DOHH2 (cell line): ENCODE results near the gene GALNTL6.

Source experiments
- H3F3A ChIP-seq: fragments of 200-600 bp; sonication (generic), shearing (Covaris generic); 2 replicates; pipeline ENCODE4 v1.6.0; 2016; ENCODE audit warnings: antibody characterized with exemption, mild to moderate bottlenecking; ENCODE audit not compliant: control insufficient read depth, insufficient read depth
- H3K27ac ChIP-seq: fragments of 200-600 bp; sonication (generic); 2 replicates; pipeline ENCODE4 v1.5.1; 2014; ENCODE audit warnings: low read depth, mild to moderate bottlenecking, low read length, moderate library complexity
- H3K27me3 ChIP-seq: fragments of 200-600 bp; sonication (generic); 2 replicates; pipeline ENCODE4 v1.6.1; 2014; ENCODE audit warnings: mild to moderate bottlenecking, low read length, mixed read lengths; ENCODE audit not compliant: control insufficient read depth
- H3K36me3 ChIP-seq: fragments of 200-600 bp; sonication (generic); 2 replicates; pipeline ENCODE4 v1.6.1; 2014; ENCODE audit warnings: mild to moderate bottlenecking, low read length, moderate library complexity, mixed read lengths; ENCODE audit not compliant: control insufficient read depth
- H3K4me1 ChIP-seq: fragments of 200-600 bp; sonication (generic); 2 replicates; pipeline ENCODE4 v1.6.1; 2014; ENCODE audit warnings: mild to moderate bottlenecking, low read length, mixed read lengths; ENCODE audit not compliant: control insufficient read depth
- H3K4me2 ChIP-seq: fragments of 200-600 bp; sonication (generic); 2 replicates; pipeline ENCODE4 v1.6.0; 2014; ENCODE audit warnings: mild to moderate bottlenecking, low read length, moderate library complexity
- H3K4me3 ChIP-seq: fragments of 200-600 bp; sonication (generic); 2 replicates; pipeline ENCODE4 v1.5.1; 2014; ENCODE audit warnings: mild to moderate bottlenecking, low read length, mixed read lengths
- H3K79me2 ChIP-seq: fragments of 200-600 bp; sonication (generic); 2 replicates; pipeline ENCODE4 v1.6.1; 2014; ENCODE audit warnings: mild to moderate bottlenecking, low read length, mixed read lengths; ENCODE audit not compliant: control insufficient read depth
- H3K9me2 ChIP-seq: fragments of 200-600 bp; sonication (generic); replicated peaks from 2 replicates; pipeline ENCODE4 v1.6.1; 2014; ENCODE audit warnings: mild to moderate bottlenecking, low read length, mixed read lengths; ENCODE audit not compliant: control insufficient read depth
- H3K9me3 ChIP-seq: fragments of 200-600 bp; sonication (generic); 2 replicates; pipeline ENCODE4 v1.6.1; 2014; ENCODE audit warnings: antibody characterized with exemption, low read length, mixed read lengths; ENCODE audit not compliant: control insufficient read depth, insufficient read depth
- H4K20me1 ChIP-seq: fragments of 200-600 bp; sonication (generic); 2 replicates; pipeline ENCODE4 v1.6.0; 2014; ENCODE audit warnings: low read depth, mild to moderate bottlenecking, antibody characterized with exemption, low read length, moderate library complexity; ENCODE audit not compliant: control insufficient read depth, insufficient read depth
- CTCF ChIP-seq: fragments of 200-600 bp; sonication (generic); IDR thresholded peaks from one replicate; pipeline ENCODE4 v1.5.1; 2014; ENCODE audit warnings: antibody characterized with exemption, mild to moderate bottlenecking, low read depth, low read length; ENCODE audit not compliant: poor library complexity, severe bottlenecking
- EZH2phosphoT487 ChIP-seq: fragments of 200-600 bp; sonication (generic); IDR thresholded peaks from 2 replicates; pipeline ENCODE4 v1.6.1; 2017; ENCODE audit warnings: borderline replicate concordance, mild to moderate bottlenecking, antibody characterized with exemption, low read length, moderate library complexity, mixed read lengths

GALNTL6 gene

GRCh38 chr4:172650758-172651530, 837.7 kb downstream of the GALNTL6 start:
- no peaks in the 10 kb centered on the region for H3K9me2 ChIP-seq
- H4K20me1 ChIP-seq: no peaks in the 10 kb centered on the region
- no peak overlapping the region for H3K4me3 ChIP-seq
- H3K9me3 ChIP-seq: no peaks in the 10 kb centered on the region
- H3K4me1 ChIP-seq: no peaks in the 10 kb centered on the region
- no peaks in the 10 kb centered on the region for H3F3A ChIP-seq
- no peaks in the 10 kb centered on the region for H3K27me3 ChIP-seq
- no peak overlapping the region for H3K4me2 ChIP-seq
- no peaks in the 10 kb centered on the region for H3K36me3 ChIP-seq
- no peaks in the 10 kb centered on the region for H3K79me2 ChIP-seq
- no peak overlapping the region for H3K27ac ChIP-seq
- TF ChIP-seq CTCF (no peak), EZH2phosphoT487 (no peak)

GRCh38 chr4:172651961-172652360, 838.8 kb downstream of the GALNTL6 start:
- no peak for TF ChIP-seq EZH2phosphoT487
- TF ChIP-seq CTCF: no peak
- no peaks in the 10 kb centered on the region for H3K4me1 ChIP-seq
- no peak overlapping the region for H3K4me3 ChIP-seq
- H3K27me3 ChIP-seq: no peaks in the 10 kb centered on the region
- no peak overlapping the region for H3K4me2 ChIP-seq
- H3K27ac ChIP-seq: no peak overlapping the region
- H3K79me2 ChIP-seq: no peaks in the 10 kb centered on the region
- H4K20me1 ChIP-seq: no peaks in the 10 kb centered on the region
- no peaks in the 10 kb centered on the region for H3K9me2 ChIP-seq
- no peaks in the 10 kb centered on the region for H3F3A ChIP-seq
- H3K9me3 ChIP-seq: no peaks in the 10 kb centered on the region
- no peaks in the 10 kb centered on the region for H3K36me3 ChIP-seq

- H3K79me2 ChIP-seq: no peaks in the 10 kb centered on the region
- no peaks in the 10 kb centered on the region for H4K20me1 ChIP-seq
- no peak overlapping the region for H3K27ac ChIP-seq
- TF ChIP-seq EZH2phosphoT487 (no peak), CTCF (no peak)
- H3K4me1 ChIP-seq: no peaks in the 10 kb centered on the region
- H3K4me2 ChIP-seq: no peak overlapping the region
- no peaks in the 10 kb centered on the region for H3F3A ChIP-seq
- no peaks in the 10 kb centered on the region for H3K27me3 ChIP-seq
- no peaks in the 10 kb centered on the region for H3K9me2 ChIP-seq
- no peaks in the 10 kb centered on the region for H3K36me3 ChIP-seq
- no peaks in the 10 kb centered on the region for H3K9me3 ChIP-seq
- no peak overlapping the region for H3K4me3 ChIP-seq
These were observed 839.2 kb downstream of the GALNTL6 start for GRCh38 chr4:172652369-172652768.
